Mammary epithelial cell (primary cell): ENCODE data around the gene IFT27.

Experiments used
- EZH2 ChIP-seq: IDR thresholded peaks from 2 replicates; pipeline ENCODE4 v1.6.1; 2012; ENCODE audit warnings: low read length, inconsistent platforms, borderline replicate concordance
- TF ChIP-seq, protein P1 (sequence below), 2 donors: IDR thresholded peaks in 1 of 2; conservative IDR thresholded peaks in 1 of 2; 2 replicates each; pipeline ENCODE4 v1.5.1; 2011 to 2012; ENCODE audit warnings: inconsistent platforms in 2 of 2, low read length in 2 of 2, mild to moderate bottlenecking in 2 of 2, control low read depth in 1 of 2, low read depth in 1 of 2; ENCODE audit not compliant: insufficient read depth in 1 of 2; ENCODE audit errors: extremely low read depth in 1 of 2

DNA sequence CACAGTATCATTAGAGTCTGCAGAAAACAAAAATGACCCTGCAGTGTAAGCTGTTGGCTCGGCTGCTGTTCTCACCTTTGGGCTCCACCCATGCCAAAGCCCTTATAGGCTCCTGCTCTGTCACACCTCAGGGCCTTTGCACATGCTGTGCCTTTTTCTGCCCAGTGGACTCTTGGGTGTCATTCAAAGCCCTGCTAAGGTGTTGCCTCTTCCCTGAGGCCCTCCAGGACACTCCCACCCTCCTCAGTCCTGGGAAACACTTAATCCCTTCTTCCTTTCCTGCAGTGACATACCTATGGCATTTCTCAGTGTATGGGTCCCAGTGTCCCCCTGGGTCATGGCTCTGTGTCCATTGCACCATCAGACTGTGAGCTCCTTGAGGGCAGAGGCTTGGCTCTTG, 43.3 kb downstream of the IFT27 start:
- TF ChIP-seq, protein P1, sequence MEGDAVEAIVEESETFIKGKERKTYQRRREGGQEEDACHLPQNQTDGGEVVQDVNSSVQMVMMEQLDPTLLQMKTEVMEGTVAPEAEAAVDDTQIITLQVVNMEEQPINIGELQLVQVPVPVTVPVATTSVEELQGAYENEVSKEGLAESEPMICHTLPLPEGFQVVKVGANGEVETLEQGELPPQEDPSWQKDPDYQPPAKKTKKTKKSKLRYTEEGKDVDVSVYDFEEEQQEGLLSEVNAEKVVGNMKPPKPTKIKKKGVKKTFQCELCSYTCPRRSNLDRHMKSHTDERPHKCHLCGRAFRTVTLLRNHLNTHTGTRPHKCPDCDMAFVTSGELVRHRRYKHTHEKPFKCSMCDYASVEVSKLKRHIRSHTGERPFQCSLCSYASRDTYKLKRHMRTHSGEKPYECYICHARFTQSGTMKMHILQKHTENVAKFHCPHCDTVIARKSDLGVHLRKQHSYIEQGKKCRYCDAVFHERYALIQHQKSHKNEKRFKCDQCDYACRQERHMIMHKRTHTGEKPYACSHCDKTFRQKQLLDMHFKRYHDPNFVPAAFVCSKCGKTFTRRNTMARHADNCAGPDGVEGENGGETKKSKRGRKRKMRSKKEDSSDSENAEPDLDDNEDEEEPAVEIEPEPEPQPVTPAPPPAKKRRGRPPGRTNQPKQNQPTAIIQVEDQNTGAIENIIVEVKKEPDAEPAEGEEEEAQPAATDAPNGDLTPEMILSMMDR (conservative IDR thresholded peaks at IDR 0.05 in 1 of 2, IDR thresholded peaks at IDR 0.05 in 1 of 2; ENCODE audit: extremely low read depth in 1 of 2, insufficient read depth in 1 of 2, low read depth in 1 of 2, low read length in 2 of 2) = no peak
- TF ChIP-seq EZH2 = no peak
